HG03565 (cell line): ENCODE measurements around the gene SENP6.
"Not testable (repeated sequence)": the region's sequence is repeated elsewhere in the genome, so short reads cannot be mapped to it uniquely, and the experiment has no call there.

Experiments used
- ATAC-seq: cut with Tn5 transposase; IDR thresholded peaks from one replicate; pipeline ENCODE4 v1.9.1; 2021; ENCODE audit warnings: mild to moderate bottlenecking, moderate library complexity; ENCODE audit not compliant: unreplicated experiment

Gene SENP6

GRCh38 chr6:75605635-75606034 is 4.0 kb downstream of the SENP6 start:
- no peak for ATAC-seq

DNA sequence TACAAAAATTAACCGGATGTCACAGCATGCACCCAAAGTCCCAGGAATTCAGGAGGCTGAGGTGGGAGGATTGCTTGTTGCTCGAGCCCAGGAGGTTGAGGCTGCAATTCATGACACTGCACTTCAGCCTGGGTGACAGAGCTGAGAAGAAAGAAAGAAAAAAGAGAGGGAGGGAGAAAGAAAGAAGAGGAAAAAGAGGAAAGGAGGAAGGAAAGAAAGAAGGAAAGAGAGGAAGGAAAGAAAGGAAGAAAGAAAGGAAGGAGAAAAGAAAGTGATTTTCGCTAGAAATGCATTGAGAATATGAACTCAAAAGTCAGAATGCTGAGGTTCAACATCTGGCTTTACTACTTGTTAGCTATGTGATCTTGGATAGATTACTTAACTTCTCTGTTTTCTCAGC is 6.6 kb downstream of the SENP6 start:
- ATAC-seq = no peak

DNA sequence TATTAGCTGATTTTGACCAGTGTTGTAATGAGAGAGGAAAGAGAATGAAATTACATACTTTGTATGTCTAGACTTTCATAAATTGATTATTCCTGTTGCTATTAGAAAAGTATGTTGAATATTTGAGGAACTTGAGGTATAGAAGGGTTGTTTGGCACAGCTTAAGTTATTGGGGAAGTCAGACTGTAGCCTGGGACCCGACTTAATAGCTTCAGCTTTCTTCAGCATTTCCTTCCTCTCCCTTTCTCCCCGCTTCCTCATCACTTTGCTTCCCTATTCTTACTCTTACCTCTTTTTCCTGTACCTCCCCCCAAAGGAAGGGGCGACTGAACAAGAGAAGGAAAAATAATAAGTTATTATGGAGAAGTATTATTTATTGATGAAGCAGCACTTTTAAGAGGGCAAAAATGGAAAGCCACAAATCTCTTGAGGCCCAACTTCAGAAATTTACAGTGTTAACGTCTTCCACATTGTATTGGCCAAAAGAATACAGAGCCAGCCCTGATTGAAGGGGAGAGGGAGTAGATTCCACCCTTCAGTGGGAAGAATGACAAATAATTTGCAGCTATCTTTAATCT is 7.4 kb downstream of the SENP6 start:
- ATAC-seq = no peak

DNA sequence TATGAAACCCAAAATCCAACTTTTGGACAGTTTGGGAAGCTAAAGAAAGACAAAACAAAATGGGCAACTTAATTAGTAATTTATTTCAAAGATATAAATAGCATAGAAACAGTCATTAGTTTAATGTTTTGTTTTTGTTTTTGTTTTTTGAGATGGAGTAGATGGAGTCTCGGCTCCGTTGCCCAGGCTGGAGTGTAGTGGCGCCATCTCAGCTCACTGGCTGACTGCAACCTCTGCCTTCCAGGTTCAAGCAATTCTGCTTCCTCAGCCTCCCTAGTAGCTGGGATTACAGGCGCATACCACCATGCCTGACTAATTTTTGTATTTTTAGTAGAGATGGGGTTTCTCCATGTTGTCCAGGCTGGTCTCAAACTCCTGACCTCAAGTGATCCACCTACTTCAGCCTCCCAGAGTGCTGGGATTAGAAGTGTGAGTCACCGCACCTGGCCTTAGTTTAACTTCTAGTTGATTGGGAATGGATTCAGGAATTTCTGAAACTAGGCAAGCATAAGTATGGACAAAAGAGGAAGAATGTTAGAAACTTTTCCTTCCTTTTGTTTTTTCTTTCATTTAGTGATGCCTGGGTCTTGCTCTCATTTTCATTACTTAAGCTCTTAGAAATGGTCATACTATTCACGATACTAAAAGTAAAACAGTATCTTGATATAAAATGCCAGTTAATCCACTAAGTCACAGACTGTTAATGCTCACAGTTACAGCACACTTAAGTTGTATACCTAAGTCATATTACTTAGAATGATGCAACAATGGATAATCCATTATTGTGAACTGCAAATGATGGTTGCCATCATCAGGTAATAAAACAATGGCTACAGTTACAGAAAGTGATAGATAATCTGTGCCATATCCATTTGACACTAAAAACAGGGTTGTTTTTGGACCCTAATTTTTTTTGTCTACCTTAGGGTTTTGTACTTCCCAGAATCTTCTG is 8.2 kb downstream of the SENP6 start:
- ATAC-seq = no peak

DNA sequence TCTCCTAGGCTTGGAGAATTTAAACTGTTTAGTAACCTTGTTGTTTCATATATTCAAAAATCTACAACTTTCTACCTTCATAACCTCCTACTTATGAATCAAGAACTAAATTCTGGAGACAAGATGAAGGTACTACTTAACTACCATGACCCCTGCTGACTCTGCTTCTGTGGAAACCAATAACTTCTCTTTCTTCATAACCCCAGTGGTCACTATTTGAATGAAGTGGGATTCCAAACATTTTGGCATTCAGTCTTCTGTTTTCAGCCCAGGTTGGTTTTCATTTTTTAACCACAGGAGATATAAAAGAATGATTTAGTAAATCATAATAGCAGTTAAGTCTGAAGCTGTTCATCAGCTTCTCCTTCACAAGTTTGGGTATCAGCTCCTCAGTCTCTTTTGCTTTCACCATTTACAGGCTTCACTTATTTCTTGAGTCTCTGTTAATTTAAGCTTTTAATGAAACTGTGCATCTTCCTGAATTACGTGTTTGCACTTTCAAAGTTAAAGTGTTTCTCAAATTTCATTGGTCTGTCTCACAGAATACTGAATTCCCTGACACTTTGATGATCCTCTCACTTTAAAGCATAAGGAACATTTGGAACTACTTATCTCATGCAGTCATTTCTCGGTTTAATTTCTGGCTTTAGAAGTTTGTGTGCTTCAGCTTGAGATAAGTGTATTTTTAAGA is 9.5 kb downstream of the SENP6 start:
- ATAC-seq = no peak

- peak; percentile 42 for ATAC-seq
Observed at GRCh38 chr6:75611702-75612375, 10.2 kb downstream of the SENP6 start.

- no peak for ATAC-seq
Observed at GRCh38 chr6:75612434-75612833, 10.8 kb downstream of the SENP6 start.

- ATAC-seq = no peak
Observed at GRCh38 chr6:75613056-75613501, 11.4 kb downstream of the SENP6 start.

- no peak for ATAC-seq
Observed at GRCh38 chr6:75618437-75618836, 16.8 kb downstream of the SENP6 start.

DNA sequence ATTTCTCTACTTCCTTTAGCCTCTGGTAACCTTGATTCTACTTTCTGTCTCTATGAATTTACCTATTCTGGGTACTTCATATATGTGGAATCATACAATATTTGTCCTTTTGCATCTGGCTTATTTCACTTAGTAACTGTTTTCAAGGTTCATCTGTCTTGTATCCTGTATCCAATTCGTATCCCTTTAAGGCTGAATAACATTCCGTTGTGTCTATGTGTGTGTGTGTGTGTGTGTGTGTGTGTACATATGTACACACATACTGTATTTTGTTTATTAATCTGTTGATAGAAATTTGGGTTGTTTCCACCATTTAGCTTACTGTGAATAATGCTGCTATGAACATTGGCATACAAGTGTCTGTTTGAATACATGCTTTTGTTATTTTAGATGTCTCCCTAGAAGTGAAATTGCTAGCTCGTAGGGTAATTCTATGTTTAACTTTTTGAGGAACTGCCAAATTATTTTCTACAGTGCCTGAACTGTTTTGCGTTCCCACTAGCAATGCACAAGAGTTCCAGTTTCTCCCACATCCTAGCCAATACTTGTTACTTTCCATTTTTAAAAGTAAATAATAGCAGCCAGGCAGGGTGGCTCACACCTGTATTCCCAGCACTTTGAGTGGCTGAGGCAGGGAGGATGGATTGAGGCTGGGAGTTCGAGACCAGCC is 17.7 kb downstream of the SENP6 start:
- no peak for ATAC-seq

GRCh38 chr6:75620381-75621304 is 19.0 kb downstream of the SENP6 start:
- no peak for ATAC-seq

GRCh38 chr6:75621846-75622245 is 20.2 kb downstream of the SENP6 start:
- no peak for ATAC-seq

GRCh38 chr6:75623491-75623890 is 21.8 kb downstream of the SENP6 start:
- ATAC-seq = no peak

- ATAC-seq = no peak
Observed at GRCh38 chr6:75624335-75624734, 22.7 kb downstream of the SENP6 start.

DNA sequence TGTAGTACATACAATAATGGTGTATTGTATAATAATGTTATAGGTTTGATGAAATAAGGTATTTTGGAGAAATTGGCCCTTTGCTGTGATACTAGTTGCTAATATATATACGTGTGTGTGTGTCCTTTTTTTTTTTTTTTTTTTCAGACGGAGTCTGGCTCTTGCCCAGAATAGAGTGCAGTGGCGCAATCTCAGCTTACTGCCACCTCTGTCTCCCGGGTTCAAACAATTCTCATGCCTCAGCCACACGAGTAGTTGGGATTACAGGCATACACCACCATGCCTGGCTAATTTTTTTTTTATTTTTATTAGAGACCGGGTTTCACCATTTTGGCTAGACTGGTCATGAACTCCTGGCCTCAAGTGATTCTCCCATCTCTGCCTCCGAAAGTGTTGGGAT is 23.3 kb downstream of the SENP6 start:
- no peak for ATAC-seq

- ATAC-seq = no peak
Observed at GRCh38 chr6:75626561-75626960, 24.9 kb downstream of the SENP6 start.

DNA sequence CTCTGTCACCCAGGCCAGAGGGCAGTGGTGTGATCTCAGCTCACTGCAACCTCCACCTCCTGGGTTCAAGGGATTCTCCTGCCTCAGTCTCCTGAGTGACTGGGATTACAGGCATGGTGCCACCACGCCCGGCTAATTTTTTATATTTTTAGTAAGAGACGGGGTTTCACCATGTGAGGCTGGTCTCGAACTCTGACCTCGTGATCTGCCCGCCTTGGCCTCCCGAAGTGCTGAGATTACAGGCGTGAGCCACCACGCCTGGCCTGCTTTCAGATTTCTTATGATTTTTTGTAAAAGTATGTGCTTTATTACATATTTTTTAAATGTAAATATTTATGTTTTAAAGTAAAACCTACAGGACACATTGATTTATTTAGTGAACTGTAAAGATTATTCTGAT is 26.0 kb downstream of the SENP6 start:
- not testable (repeated sequence) for ATAC-seq

DNA sequence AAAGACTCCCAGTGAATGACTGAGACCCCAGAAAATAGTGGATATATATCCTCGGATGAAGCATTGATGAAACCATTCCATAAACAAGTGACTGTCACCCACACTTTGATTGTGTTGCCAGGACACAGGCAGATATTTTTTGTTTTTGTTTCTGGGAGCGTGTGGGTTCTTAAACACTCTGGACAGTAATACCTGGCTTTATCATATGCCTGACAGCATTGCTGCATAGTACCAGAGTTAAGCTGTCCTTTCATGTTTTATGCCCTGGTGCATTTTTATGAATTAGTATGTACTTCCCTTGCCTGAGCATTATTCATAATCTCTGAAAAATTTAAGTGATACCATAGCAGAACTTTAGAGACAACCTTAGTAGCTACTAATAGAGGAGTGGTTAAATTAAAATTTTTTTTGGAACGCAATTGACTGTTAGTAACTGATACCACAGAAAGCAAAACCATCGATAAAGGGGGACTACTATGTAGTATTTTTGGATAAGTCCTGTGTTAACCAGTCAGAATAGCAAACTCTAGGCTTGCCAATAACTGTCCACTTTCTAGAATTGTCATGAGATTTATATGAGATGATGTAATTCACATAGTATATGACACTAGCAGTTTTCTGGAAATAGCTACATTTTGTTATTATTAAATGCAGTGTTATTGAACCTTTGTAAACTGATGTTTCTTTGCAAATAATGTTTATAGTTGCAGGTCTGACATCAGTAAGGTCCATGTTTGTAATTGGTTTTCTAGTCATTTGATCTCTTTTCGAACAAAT is 30.4 kb downstream of the SENP6 start:
- ATAC-seq = no peak

GRCh38 chr6:75633045-75633444 is 31.4 kb downstream of the SENP6 start:
- ATAC-seq = no peak
